MM.1S (cell line): ENCODE measurements around the gene SIGLEC11.
"Not testable (repeated sequence)": the region's sequence is repeated elsewhere in the genome, so short reads cannot be mapped to it uniquely, and the experiment has no call there.

Experiments used
- DNase-seq: peaks from one replicate; pipeline ENCODE4 v3.0.0-alpha.2; 2015
- H2AFZ ChIP-seq: fragments of 300-600 bp; sonication (generic); 2 replicates; pipeline ENCODE4 v1.6.0; 2016; ENCODE audit warnings: antibody characterized with exemption, low read length
- H3F3A ChIP-seq: fragments of 300-600 bp; sonication (generic); 2 replicates; pipeline ENCODE4 v1.6.1; 2016; ENCODE audit warnings: mild to moderate bottlenecking, antibody characterized with exemption, low read length, moderate library complexity, mixed read lengths; ENCODE audit not compliant: insufficient read depth
- H3K27ac ChIP-seq: fragments of 300-600 bp; sonication (generic); 2 replicates; pipeline ENCODE4 v1.5.1; 2016; ENCODE audit warnings: mild to moderate bottlenecking, low read length
- H3K27me3 ChIP-seq: fragments of 300-600 bp; sonication (generic); replicated peaks from 2 replicates; pipeline ENCODE4 v1.6.0; 2016; ENCODE audit warnings: low read length; ENCODE audit not compliant: insufficient read depth
- H3K36me3 ChIP-seq: fragments of 300-600 bp; sonication (generic); replicated peaks from 2 replicates; pipeline ENCODE4 v1.6.1; 2016; ENCODE audit warnings: mild to moderate bottlenecking, low read length, mixed read lengths; ENCODE audit not compliant: insufficient read depth
- H3K4me1 ChIP-seq: fragments of 300-600 bp; sonication (generic); 2 replicates; pipeline ENCODE4 v1.6.1; 2016; ENCODE audit warnings: low read length, mixed read lengths
- H3K4me2 ChIP-seq: fragments of 300-600 bp; sonication (generic); 2 replicates; pipeline ENCODE4 v1.6.0; 2016; ENCODE audit warnings: low read depth, low read length
- H3K4me3 ChIP-seq: fragments of 300-600 bp; sonication (generic); 2 replicates; pipeline ENCODE4 v1.5.1; 2016; ENCODE audit warnings: low read length, mixed read lengths
- H3K79me2 ChIP-seq: fragments of 300-600 bp; sonication (generic); 2 replicates; pipeline ENCODE4 v1.6.1; 2016; ENCODE audit warnings: mixed run types, low read length, mixed read lengths
- H3K9ac ChIP-seq: fragments of 300-600 bp; sonication (generic); 2 replicates; pipeline ENCODE4 v1.6.1; 2016; ENCODE audit warnings: low read length, mixed read lengths
- H3K9me2 ChIP-seq: fragments of 300-600 bp; sonication (generic); replicated peaks from 2 replicates; pipeline ENCODE4 v1.6.1; 2016; ENCODE audit warnings: mild to moderate bottlenecking, low read length, mixed read lengths; ENCODE audit not compliant: insufficient read depth
- H3K9me3 ChIP-seq: fragments of 300-600 bp; sonication (generic); replicated peaks from 2 replicates; pipeline ENCODE4 v1.6.1; 2016; ENCODE audit warnings: mild to moderate bottlenecking, low read length, mixed read lengths; ENCODE audit not compliant: insufficient read depth
- H4K20me1 ChIP-seq: fragments of 300-600 bp; sonication (generic); 2 replicates; pipeline ENCODE4 v1.6.1; 2016; ENCODE audit warnings: mild to moderate bottlenecking, low read length, moderate library complexity, mixed read lengths; ENCODE audit not compliant: insufficient read depth
- EZH2 ChIP-seq: fragments of 300-600 bp; sonication (generic); optimal IDR thresholded peaks from 2 replicates; pipeline ENCODE3; 2017; ENCODE audit warnings: low read depth, mild to moderate bottlenecking, antibody characterized with exemption, low read length, mixed read lengths
- EZH2phosphoT487 ChIP-seq: fragments of 300-600 bp; sonication (generic); IDR thresholded peaks from 2 replicates; pipeline ENCODE4 v1.6.1; 2018; ENCODE audit warnings: antibody characterized with exemption, low read length
- TF ChIP-seq, protein P1 (sequence below): fragments of 300-600 bp; sonication (generic); IDR thresholded peaks from 2 replicates; pipeline ENCODE4 v1.5.1; 2016; ENCODE audit warnings: antibody characterized with exemption, low read length, mixed read lengths

SIGLEC11 gene

GRCh38 chr19:49950590-49950948 is 10.4 kb downstream of the SIGLEC11 start:
- DNase-seq, result no peak
- H2AFZ ChIP-seq, result no peak overlapping the region
- H4K20me1 ChIP-seq, result no peaks in the 10 kb centered on the region
- no peaks in the 10 kb centered on the region for H3K27me3 ChIP-seq
- H3K4me3 ChIP-seq, result no peak overlapping the region
- H3K79me2 ChIP-seq, result no peaks in the 10 kb centered on the region
- H3K4me2 ChIP-seq, result no peak overlapping the region
- H3K9me3 ChIP-seq, result no peaks in the 10 kb centered on the region
- H3K36me3 ChIP-seq, result no peaks in the 10 kb centered on the region
- TF ChIP-seq, protein P1, sequence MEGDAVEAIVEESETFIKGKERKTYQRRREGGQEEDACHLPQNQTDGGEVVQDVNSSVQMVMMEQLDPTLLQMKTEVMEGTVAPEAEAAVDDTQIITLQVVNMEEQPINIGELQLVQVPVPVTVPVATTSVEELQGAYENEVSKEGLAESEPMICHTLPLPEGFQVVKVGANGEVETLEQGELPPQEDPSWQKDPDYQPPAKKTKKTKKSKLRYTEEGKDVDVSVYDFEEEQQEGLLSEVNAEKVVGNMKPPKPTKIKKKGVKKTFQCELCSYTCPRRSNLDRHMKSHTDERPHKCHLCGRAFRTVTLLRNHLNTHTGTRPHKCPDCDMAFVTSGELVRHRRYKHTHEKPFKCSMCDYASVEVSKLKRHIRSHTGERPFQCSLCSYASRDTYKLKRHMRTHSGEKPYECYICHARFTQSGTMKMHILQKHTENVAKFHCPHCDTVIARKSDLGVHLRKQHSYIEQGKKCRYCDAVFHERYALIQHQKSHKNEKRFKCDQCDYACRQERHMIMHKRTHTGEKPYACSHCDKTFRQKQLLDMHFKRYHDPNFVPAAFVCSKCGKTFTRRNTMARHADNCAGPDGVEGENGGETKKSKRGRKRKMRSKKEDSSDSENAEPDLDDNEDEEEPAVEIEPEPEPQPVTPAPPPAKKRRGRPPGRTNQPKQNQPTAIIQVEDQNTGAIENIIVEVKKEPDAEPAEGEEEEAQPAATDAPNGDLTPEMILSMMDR, result no peak
- no peak for TF ChIP-seq EZH2
- no peak for TF ChIP-seq EZH2phosphoT487
- H3K27ac ChIP-seq, result no peak overlapping the region
- no peaks in the 10 kb centered on the region for H3F3A ChIP-seq
- 0 out of 2 replicates have a peak, but pooled peaks cover 8% of the 10 kb centered on the region for H3K4me1 ChIP-seq
- no peaks in the 10 kb centered on the region for H3K9me2 ChIP-seq
- H3K9ac ChIP-seq, result no peak overlapping the region

- no peak for DNase-seq
- no peak overlapping the region for H3K9ac ChIP-seq
- H3K36me3 ChIP-seq, result no peaks in the 10 kb centered on the region
- H3K4me3 ChIP-seq, result no peak overlapping the region
- 0 out of 2 replicates have a peak, but pooled peaks cover 8% of the 10 kb centered on the region for H3K4me1 ChIP-seq
- H3F3A ChIP-seq, result no peaks in the 10 kb centered on the region
- H3K4me2 ChIP-seq, result no peak overlapping the region
- no peaks in the 10 kb centered on the region for H3K79me2 ChIP-seq
- H3K27ac ChIP-seq, result no peak overlapping the region
- no peaks in the 10 kb centered on the region for H3K9me3 ChIP-seq
- no peaks in the 10 kb centered on the region for H3K27me3 ChIP-seq
- H4K20me1 ChIP-seq, result no peaks in the 10 kb centered on the region
- no peak overlapping the region for H2AFZ ChIP-seq
- no peaks in the 10 kb centered on the region for H3K9me2 ChIP-seq
- TF ChIP-seq EZH2 (no peak), EZH2phosphoT487 (no peak)
- TF ChIP-seq, protein P1, result no peak
Measured at GRCh38 chr19:49949742-49950589, 11.0 kb downstream of the SIGLEC11 start.

DNA sequence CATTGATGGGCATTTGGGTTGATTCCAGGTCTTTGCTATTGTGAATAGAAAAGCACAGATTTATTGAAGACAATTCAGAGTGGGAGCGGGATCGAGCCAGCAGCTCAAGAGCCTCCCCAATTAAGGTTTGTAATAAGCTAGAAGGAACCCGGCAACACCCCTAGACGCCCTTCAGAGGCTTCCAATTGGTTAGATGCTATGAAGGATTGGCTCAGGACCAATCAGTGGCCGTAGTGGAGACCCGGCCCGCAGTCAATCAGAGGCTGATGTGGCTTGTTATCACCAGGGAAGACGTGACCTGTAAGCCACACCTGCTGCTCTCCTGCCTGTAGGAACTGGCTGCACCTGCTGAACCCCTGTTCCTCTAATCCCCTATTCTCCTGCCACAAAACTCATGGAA is 14.6 kb downstream of the SIGLEC11 start:
- H3K9me3 ChIP-seq, result no peaks in the 10 kb centered on the region
- H3K9me2 ChIP-seq, result no peaks in the 10 kb centered on the region
- H3K9ac ChIP-seq, result no peak overlapping the region
- H3K36me3 ChIP-seq, result no peaks in the 10 kb centered on the region
- H3K4me2 ChIP-seq, result no peak overlapping the region
- no peak for DNase-seq
- H4K20me1 ChIP-seq, result no peaks in the 10 kb centered on the region
- H3K79me2 ChIP-seq, result no peaks in the 10 kb centered on the region
- no peaks in the 10 kb centered on the region for H3F3A ChIP-seq
- H2AFZ ChIP-seq, result no peak overlapping the region
- peaks cover 7% of the 10 kb centered on the region; the same call in 1 of the 2 replicates for H3K27me3 ChIP-seq
- H3K27ac ChIP-seq, result no peak overlapping the region
- no peak overlapping the region for H3K4me3 ChIP-seq
- TF ChIP-seq, protein P1, result no peak
- no peak for TF ChIP-seq EZH2phosphoT487
- TF ChIP-seq EZH2, result no peak
- 0 out of 2 replicates have a peak, but pooled peaks cover 4% of the 10 kb centered on the region for H3K4me1 ChIP-seq

GRCh38 chr19:49944567-49944966 is 16.4 kb downstream of the SIGLEC11 start:
- not testable (repeated sequence) for H3K36me3 ChIP-seq, H2AFZ ChIP-seq, H3K4me3 ChIP-seq, H3K9me2 ChIP-seq, H3F3A ChIP-seq, H4K20me1 ChIP-seq, DNase-seq, H3K4me2 ChIP-seq, H3K4me1 ChIP-seq, H3K27me3 ChIP-seq, H3K27ac ChIP-seq, H3K9ac ChIP-seq, H3K79me2 ChIP-seq, H3K9me3 ChIP-seq
